ENCODE measurements around the gene SLC25A5.

DNA sequence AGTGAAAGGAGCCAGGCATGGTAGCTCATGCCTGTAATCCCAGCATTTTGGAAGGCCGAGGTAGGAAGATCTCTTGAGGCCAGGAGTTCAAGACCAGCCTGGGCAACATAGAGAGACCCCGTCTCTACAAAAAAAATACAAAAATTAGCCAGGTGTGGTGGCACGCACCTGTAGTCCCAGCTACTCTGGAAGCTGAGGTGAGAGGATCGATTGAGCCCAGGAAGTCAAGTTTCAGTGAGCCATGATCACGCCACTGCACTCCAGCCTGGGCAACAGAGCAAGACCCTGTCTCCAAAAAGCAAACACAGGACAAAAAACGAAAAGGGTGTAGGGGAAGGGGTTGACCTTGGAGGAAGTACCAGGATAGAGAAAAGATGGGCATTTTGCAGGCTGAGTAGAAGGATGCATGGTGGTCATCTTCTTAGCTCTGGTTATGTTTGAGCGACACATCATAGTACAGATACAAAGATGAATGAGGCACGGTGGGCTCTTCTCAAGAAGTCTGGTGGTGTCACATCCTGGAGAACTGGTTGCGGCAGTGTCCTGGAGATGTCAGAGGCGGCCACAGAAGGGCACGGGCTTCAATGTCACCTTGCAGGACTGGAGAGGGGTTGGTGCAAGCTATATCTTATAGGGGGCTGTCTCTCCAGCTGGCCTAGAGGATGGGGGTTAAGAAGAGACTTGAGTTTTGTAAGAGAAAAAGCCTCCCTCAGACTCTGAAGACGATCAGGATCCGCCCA, 32.0 kb downstream of the SLC25A5 start:
- TF ChIP-seq CTCF (IDR thresholded peaks at IDR 0.05) (no peak), POLR2A (IDR thresholded peaks at IDR 0.05) (no peak)
